GM10266 (cell line): Measurements from ENCODE around the gene FUNDC1.
A peak's percentile ranks its signal among the peaks of the same experiment; 100 is the strongest.
"Not testable (repeated sequence)": the region's sequence is repeated elsewhere in the genome, so short reads cannot be mapped to it uniquely, and the experiment has no call there.

Source experiments
- DNase-seq: peaks from one replicate; pipeline ENCODE4 v3.0.0; 2012; ENCODE audit errors: extremely low spot score
- CTCF ChIP-seq: IDR thresholded peaks from 2 replicates; pipeline ENCODE4 v1.5.1; 2012; ENCODE audit warnings: mild to moderate bottlenecking, low read depth; ENCODE audit not compliant: control insufficient read depth, insufficient read depth; ENCODE audit errors: missing control alignments

Gene FUNDC1

GRCh38 chrX:44542567-44543325 lies at the start of gene FUNDC1:
TSS of gene FUNDC1 (minus strand) at chrX:44542859. CDS start at chrX:44542832, 27 bp downstream.
- DNase-seq, result peak; percentile 72
- no peak for TF ChIP-seq CTCF

- no peak for TF ChIP-seq CTCF
- DNase-seq, result no peak
Observed at GRCh38 chrX:44585866-44586265, 43.2 kb upstream of the FUNDC1 start.

GRCh38 chrX:44580466-44580865 lies 37.8 kb upstream of the FUNDC1 start:
- no peak for TF ChIP-seq CTCF
- no peak for DNase-seq

GRCh38 chrX:44572340-44572938 lies 29.8 kb upstream of the FUNDC1 start:
- DNase-seq, result no peak
- no peak for TF ChIP-seq CTCF

GRCh38 chrX:44570522-44570921 lies 27.9 kb upstream of the FUNDC1 start:
- no peak for TF ChIP-seq CTCF
- no peak for DNase-seq

GRCh38 chrX:44569122-44569521 lies 26.5 kb upstream of the FUNDC1 start:
- no peak for TF ChIP-seq CTCF
- DNase-seq, result no peak

GRCh38 chrX:44568196-44568595 lies 25.5 kb upstream of the FUNDC1 start:
- no peak for DNase-seq

GRCh38 chrX:44561896-44562295 lies 19.2 kb upstream of the FUNDC1 start:
- DNase-seq, result not testable (repeated sequence)

More at GRCh38 chrX:44568196-44568595, 25.5 kb upstream of the FUNDC1 start:
- no peak for TF ChIP-seq CTCF
